ENCODE results near the gene SCN2A.
A peak's percentile ranks its signal among the peaks of the same experiment; 100 is the strongest.

The SCN2A gene

DNA sequence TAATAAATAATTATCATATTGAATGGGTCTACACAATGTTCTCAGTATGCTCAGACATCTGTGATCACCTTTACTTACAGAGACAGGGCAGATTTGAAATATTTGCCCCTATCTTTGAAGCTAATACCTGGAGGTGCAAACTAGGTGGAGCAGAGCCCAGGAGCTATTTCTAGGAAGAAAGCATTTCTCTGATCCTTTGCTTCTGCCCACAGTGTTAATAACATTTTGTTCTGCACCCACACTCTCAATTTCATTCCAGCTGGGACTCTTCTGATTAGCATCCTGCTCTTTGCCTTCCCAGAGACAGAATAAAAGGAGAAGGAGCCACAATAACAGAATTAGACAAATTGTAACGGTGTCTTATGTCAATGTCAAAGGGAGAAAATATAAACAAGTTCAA is 11.6 kb upstream of the SCN2A start:
- TF ChIP-seq, protein P1, sequence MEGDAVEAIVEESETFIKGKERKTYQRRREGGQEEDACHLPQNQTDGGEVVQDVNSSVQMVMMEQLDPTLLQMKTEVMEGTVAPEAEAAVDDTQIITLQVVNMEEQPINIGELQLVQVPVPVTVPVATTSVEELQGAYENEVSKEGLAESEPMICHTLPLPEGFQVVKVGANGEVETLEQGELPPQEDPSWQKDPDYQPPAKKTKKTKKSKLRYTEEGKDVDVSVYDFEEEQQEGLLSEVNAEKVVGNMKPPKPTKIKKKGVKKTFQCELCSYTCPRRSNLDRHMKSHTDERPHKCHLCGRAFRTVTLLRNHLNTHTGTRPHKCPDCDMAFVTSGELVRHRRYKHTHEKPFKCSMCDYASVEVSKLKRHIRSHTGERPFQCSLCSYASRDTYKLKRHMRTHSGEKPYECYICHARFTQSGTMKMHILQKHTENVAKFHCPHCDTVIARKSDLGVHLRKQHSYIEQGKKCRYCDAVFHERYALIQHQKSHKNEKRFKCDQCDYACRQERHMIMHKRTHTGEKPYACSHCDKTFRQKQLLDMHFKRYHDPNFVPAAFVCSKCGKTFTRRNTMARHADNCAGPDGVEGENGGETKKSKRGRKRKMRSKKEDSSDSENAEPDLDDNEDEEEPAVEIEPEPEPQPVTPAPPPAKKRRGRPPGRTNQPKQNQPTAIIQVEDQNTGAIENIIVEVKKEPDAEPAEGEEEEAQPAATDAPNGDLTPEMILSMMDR (IDR thresholded peaks at IDR 0.05; ENCODE audit: low read length, missing control alignments): no peak
- H3K4me3 ChIP-seq (replicated peaks; ENCODE audit: low read depth, low read length): no peak overlapping the region
- no peak for DNase-seq (ENCODE audit: low read depth)

DNA sequence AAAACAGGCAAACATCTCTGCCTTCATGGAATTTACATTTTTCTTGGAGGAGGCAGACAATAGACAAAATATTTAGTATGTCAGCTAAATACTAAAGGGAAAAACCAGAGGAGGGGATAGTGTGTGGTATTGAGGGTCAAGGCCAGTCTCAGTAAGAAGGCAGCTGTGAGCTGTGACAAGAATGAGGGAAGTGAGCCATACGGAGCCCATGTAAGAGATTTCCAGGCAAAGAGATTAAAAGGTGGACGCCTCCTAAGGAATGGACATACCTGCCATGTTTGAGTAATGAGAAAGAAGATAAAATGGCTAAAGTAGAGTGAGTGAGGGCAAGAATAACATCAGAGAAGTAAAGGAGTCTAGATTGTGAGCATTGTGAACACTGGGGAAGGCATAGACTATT is 2.2 kb upstream of the SCN2A start:
- no peak overlapping the region for H3K4me3 ChIP-seq (replicated peaks; ENCODE audit: low read depth, low read length)
- TF ChIP-seq, protein P1 (IDR thresholded peaks at IDR 0.05; ENCODE audit: low read length, missing control alignments): no peak
- no peak for DNase-seq (ENCODE audit: low read depth)

DNA sequence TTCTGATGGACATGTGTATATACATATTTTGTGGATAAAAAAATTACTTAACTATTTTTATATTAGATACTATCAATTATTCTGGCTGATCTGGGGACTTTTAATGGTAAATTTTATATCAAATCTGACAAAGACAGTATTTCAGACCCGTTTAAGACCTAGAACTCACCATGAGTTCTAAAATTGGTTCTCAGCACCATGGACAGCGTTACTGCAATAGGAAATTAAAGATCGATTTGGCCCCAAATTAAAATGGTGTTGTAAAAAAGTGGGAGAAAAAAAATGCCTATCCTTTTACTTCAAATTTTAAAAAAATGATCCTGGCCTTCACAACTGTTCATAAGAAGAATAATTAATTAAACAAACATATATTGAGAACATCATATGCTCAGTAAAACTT is 919 bp upstream of the SCN2A start:
- TF ChIP-seq, protein P1 (IDR thresholded peaks at IDR 0.05; ENCODE audit: low read length, missing control alignments): no peak
- peak; percentile 35 for DNase-seq (ENCODE audit: low read depth)
- no peak overlapping the region for H3K4me3 ChIP-seq (replicated peaks; ENCODE audit: low read depth, low read length)

DNA sequence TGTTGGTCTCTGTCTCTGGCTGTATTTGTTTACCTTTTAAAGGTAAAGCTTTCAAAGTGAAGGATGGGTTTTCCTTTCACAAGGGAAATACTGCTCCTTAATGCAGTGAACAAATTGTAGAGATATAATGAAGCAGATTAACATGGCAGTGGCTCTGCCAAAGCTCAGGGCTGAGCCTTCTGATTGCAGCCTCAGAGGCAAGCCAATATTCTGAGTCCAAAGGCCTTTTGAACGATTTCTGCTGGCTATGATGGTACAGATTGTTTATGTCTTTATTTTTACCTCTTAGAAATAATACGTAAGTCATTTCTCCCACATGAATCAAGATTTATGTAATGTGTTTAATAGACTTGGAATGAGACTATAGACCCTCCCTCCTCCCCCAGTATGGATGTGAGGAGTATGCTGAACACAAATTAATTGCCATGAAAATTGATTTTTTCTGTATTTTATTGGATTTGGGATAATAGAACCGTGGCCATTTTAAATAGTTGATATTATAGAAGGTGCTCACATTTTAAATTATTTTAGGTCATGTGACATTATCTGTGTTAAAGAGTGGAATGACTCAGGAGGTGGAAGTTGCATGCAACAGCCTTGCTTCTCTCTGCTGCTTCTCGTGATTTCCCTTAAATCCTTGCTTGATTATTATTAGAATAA is 772 bp downstream of the SCN2A start:
- TF ChIP-seq, protein P1 (IDR thresholded peaks at IDR 0.05; ENCODE audit: low read length, missing control alignments): no peak
- no peak for DNase-seq (ENCODE audit: low read depth)
- no peak overlapping the region for H3K4me3 ChIP-seq (replicated peaks; ENCODE audit: low read depth, low read length)

DNA sequence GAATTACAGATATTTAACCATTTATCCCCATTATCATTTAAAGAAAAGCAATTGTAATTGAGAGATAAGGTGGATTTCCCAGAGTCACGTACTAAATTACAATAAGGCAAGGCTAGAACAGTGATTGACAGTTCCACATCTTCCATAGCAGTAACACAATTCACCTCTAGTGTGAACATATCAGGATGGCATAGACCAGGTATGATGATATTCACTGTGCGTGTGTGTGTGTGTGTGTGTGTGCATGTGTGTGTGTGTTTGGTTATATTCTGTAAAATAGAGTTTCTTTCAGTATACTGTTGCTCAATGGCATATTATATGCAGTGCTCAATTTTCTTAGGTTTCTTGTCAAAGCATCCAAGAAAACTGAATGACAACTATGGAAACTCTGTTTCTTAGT is 1.7 kb downstream of the SCN2A start:
- DNase-seq (ENCODE audit: low read depth): no peak
- no peak overlapping the region for H3K4me3 ChIP-seq (replicated peaks; ENCODE audit: low read depth, low read length)
- TF ChIP-seq, protein P1 (IDR thresholded peaks at IDR 0.05; ENCODE audit: low read length, missing control alignments): no peak

DNA sequence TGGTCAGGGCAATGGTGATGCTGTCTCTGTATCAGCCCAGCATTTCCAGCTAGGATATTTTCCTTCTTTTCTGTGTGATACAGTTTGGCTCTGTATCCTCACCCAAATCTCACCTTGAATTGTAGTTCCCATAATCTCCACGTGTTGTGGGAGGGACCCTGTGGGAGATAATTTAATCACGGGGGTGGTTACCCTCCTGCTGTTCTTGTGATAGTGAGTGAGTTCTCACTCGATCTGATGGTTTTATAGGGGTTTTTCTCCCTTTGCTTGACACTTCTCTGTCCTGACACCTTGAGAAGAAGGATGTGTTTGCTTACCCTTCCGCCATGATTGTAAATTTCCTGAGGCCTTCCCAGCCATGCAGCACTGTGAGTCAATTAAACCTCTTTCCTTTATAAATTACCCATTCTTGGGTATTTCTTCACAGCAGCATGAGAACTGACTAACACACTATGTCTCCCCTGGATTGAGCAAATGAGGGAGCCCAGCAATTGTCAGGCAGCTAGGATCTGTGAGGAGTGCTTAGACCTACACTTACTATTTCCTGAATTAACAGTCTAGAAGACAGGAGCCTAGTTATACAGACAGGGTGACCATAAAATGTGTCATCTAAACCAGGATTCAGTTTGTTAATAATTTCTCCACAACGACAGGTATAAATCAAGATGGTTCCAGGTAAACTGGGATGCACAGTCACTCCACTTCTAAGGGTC is 6.0 kb downstream of the SCN2A start:
- TF ChIP-seq, protein P1 (IDR thresholded peaks at IDR 0.05; ENCODE audit: low read length, missing control alignments): no peak
- H3K4me3 ChIP-seq (replicated peaks; ENCODE audit: low read depth, low read length): no peak overlapping the region

DNA sequence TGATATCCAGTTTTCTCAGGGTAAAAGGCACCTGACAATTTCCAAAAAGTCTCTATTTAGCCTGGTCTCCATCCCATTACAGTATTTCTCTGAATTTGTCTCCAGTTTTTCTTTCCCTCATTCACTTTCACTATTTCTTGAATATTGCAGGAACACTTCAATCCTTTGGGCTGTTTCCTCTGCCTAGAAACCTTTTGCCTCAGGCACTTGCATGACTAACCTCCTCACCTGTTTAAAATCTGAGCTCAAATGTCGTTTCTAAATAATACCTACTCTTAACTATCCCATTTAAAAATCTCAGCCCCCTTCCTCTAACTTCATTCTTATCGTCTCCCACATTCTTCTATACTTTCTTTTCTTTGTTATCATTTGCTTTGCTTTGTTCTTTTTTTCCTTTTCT is 9.0 kb downstream of the SCN2A start:
- no peak for DNase-seq (ENCODE audit: low read depth)
- H3K4me3 ChIP-seq (replicated peaks; ENCODE audit: low read depth, low read length): no peak overlapping the region
- TF ChIP-seq, protein P1 (IDR thresholded peaks at IDR 0.05; ENCODE audit: low read length, missing control alignments): no peak

More for the DNA sequence above, 6.0 kb downstream of the SCN2A start:
- DNase-seq (ENCODE audit: low read depth): no peak

All from fibroblast of pulmonary artery (primary cell).